ENCODE results near the gene DCST2. TPM values are rescaled to one million over a fixed set of nuclear protein-coding genes. Genes with fewer than 3 reads are reported as not detected.

Gene DCST2
- total RNA-seq, 1 donor from 2014 or later = 2.8 TPM

GRCh38 chr1:155052439-155053395, 19.1 kb upstream of the DCST2 start:
- Mint-ChIP-seq H3K4me1 (ENCODE audit: unreplicated experiment) (peaks cover 39% of the 10 kb centered on the region), H3K27me3 (ENCODE audit: unreplicated experiment) (peaks cover 15% of the 10 kb centered on the region), H3K36me3 (ENCODE audit: low read depth, unreplicated experiment) (peaks cover 23% of the 10 kb centered on the region), H3K9me3 (ENCODE audit: unreplicated experiment) (no peaks in the 10 kb centered on the region), H3K27ac (ENCODE audit: unreplicated experiment) (peak overlapping the region; percentile 75), H3K4me3 (ENCODE audit: unreplicated experiment) (peak overlapping the region; percentile 97)
- TF ChIP-seq CTCF (IDR thresholded peaks at IDR 0.05; ENCODE audit: unreplicated experiment) = no peak
- DNase-seq (ENCODE audit: low spot score) = no peak

GRCh38 chr1:155051777-155052398, 18.3 kb upstream of the DCST2 start:
- TF ChIP-seq CTCF (IDR thresholded peaks at IDR 0.05; ENCODE audit: unreplicated experiment) = no peak
- Mint-ChIP-seq H3K9me3 (ENCODE audit: unreplicated experiment) (no peaks in the 10 kb centered on the region), H3K27ac (ENCODE audit: unreplicated experiment) (peak overlapping the region; percentile 62), H3K27me3 (ENCODE audit: unreplicated experiment) (peaks cover 17% of the 10 kb centered on the region), H3K36me3 (ENCODE audit: low read depth, unreplicated experiment) (peaks cover 17% of the 10 kb centered on the region), H3K4me3 (ENCODE audit: unreplicated experiment) (peak overlapping the region; percentile 97), H3K4me1 (ENCODE audit: unreplicated experiment) (peaks cover 44% of the 10 kb centered on the region)
- DNase-seq (ENCODE audit: low spot score) = no peak

GRCh38 chr1:155051342-155051776, 17.8 kb upstream of the DCST2 start:
- no peak for TF ChIP-seq CTCF (IDR thresholded peaks at IDR 0.05; ENCODE audit: unreplicated experiment)
- H3K9me3 Mint-ChIP-seq (ENCODE audit: unreplicated experiment) = no peaks in the 10 kb centered on the region
- H3K27me3 Mint-ChIP-seq (ENCODE audit: unreplicated experiment) = peaks cover 17% of the 10 kb centered on the region
- DNase-seq (ENCODE audit: low spot score) = no peak
- no peak overlapping the region for H3K27ac Mint-ChIP-seq (ENCODE audit: unreplicated experiment)
- peak overlapping the region; percentile 97 for H3K4me3 Mint-ChIP-seq (ENCODE audit: unreplicated experiment)
- peaks cover 44% of the 10 kb centered on the region for H3K4me1 Mint-ChIP-seq (ENCODE audit: unreplicated experiment)
- H3K36me3 Mint-ChIP-seq (ENCODE audit: low read depth, unreplicated experiment) = peaks cover 17% of the 10 kb centered on the region

- DNase-seq (ENCODE audit: low spot score) = peak; percentile 95
- H3K9me3 Mint-ChIP-seq (ENCODE audit: unreplicated experiment) = no peaks in the 10 kb centered on the region
- H3K36me3 Mint-ChIP-seq (ENCODE audit: low read depth, unreplicated experiment) = peaks cover 16% of the 10 kb centered on the region
- peaks cover 50% of the 10 kb centered on the region for H3K4me1 Mint-ChIP-seq (ENCODE audit: unreplicated experiment)
- peak within 1 kb of the TSS; percentile 96 for H3K27ac Mint-ChIP-seq (ENCODE audit: unreplicated experiment)
- H3K27me3 Mint-ChIP-seq (ENCODE audit: unreplicated experiment) = peaks cover 17% of the 10 kb centered on the region
- TF ChIP-seq CTCF (IDR thresholded peaks at IDR 0.05; ENCODE audit: unreplicated experiment) = peak; percentile 94
- peak within 1 kb of the TSS; percentile 97 for H3K4me3 Mint-ChIP-seq (ENCODE audit: unreplicated experiment)
These were observed 17.2 kb upstream of the DCST2 start, which contains the start of gene ADAM15 for GRCh38 chr1:155050560-155051341. Gene ADAM15 (plus strand): TSS chr1:155051316. CDS start chr1:155051387, 71 bp downstream.

Measured in endothelial cell (in vitro differentiated cells).